ENCODE data around the gene GAA. TPM values are rescaled to one million over a fixed set of nuclear protein-coding genes. Genes with fewer than 3 reads are reported as not detected.

Gene GAA
- total and polyA plus RNA-seq, 2 of the 4 experiments (the other 2 are of a cell fraction): 2.2 to 14.8 TPM

DNA sequence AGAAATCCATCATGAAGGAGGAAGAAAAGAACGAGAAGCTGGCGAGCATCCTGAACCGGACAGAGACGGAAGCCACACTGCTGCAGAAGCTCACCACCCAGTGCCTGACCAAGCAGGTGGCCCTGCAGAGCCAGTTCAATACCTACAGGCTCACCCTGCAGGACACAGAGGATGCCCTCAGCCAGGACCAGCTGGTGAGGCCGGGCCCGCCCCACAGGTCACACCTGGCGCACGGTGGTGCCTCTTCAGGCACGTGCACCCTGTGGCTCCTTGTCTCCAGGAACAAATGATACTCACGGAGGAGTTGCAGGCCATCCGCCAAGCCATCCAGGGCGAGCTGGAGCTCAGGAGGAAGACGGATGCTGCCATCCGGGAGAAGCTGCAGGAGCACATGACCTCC is 19.8 kb upstream of the GAA start:
- dilution Hi-C loops (cut with HindIII; ENCODE audit: low sequenced_read_pairs, unreplicated experiment) (no loop called here), intact Hi-C loops (cut with micrococcal nuclease) (loop anchor here (5.0 to 10.0 kb wide), 2 partner anchors 74 to 173 kb away; no protein-coding TSS in a partner anchor), in situ Hi-C loops (cut with MboI; ENCODE audit: low sequenced_read_pairs) (no loop called here)
- no peak for TF ChIP-seq FOS (IDR thresholded peaks at IDR 0.05; ENCODE audit: low read depth, low read length)
- no peak for TF ChIP-seq POLR2A (IDR thresholded peaks at IDR 0.05; ENCODE audit: low read depth, low read length)
- no peak for TF ChIP-seq CEBPB (IDR thresholded peaks at IDR 0.05; ENCODE audit: low read depth, low read length)
- TF ChIP-seq, protein P1, sequence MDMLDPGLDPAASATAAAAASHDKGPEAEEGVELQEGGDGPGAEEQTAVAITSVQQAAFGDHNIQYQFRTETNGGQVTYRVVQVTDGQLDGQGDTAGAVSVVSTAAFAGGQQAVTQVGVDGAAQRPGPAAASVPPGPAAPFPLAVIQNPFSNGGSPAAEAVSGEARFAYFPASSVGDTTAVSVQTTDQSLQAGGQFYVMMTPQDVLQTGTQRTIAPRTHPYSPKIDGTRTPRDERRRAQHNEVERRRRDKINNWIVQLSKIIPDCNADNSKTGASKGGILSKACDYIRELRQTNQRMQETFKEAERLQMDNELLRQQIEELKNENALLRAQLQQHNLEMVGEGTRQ (IDR thresholded peaks at IDR 0.05; ENCODE audit: low read depth, low read length): no peak
- TF ChIP-seq NFE2L2 (IDR thresholded peaks at IDR 0.05; ENCODE audit: low read depth, low read length): no peak
- TF ChIP-seq BHLHE40 (IDR thresholded peaks at IDR 0.05; ENCODE audit: low read depth, low read length): no peak
- no peak for TF ChIP-seq MAZ (IDR thresholded peaks at IDR 0.05; ENCODE audit: borderline replicate concordance, low read depth, low read length)
- TF ChIP-seq RFX5 (IDR thresholded peaks at IDR 0.05; ENCODE audit: low read depth, low read length): no peak
- TF ChIP-seq, protein P2, sequence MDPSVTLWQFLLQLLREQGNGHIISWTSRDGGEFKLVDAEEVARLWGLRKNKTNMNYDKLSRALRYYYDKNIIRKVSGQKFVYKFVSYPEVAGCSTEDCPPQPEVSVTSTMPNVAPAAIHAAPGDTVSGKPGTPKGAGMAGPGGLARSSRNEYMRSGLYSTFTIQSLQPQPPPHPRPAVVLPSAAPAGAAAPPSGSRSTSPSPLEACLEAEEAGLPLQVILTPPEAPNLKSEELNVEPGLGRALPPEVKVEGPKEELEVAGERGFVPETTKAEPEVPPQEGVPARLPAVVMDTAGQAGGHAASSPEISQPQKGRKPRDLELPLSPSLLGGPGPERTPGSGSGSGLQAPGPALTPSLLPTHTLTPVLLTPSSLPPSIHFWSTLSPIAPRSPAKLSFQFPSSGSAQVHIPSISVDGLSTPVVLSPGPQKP (IDR thresholded peaks at IDR 0.05; ENCODE audit: borderline replicate concordance, low read depth, low read length): no peak
- no peak for TF ChIP-seq RCOR1 (IDR thresholded peaks at IDR 0.05; ENCODE audit: insufficient replicate concordance, low read length)
- no peak for TF ChIP-seq MXI1 (IDR thresholded peaks at IDR 0.05; ENCODE audit: borderline replicate concordance, low read depth, low read length)
- no peak for TF ChIP-seq MAFK (IDR thresholded peaks at IDR 0.05; ENCODE audit: low read depth, low read length)
- H4K5ac ChIP-seq (ENCODE audit: low read depth, low read length): no peak overlapping the region
- H3K4me1 ChIP-seq (ENCODE audit: control insufficient read depth, insufficient read depth, low read length): no peaks in the 10 kb centered on the region
- H3K36me3 ChIP-seq (ENCODE audit: control insufficient read depth, insufficient read depth, low read length): no peaks in the 10 kb centered on the region
- no peak overlapping the region for H2AK9ac ChIP-seq (replicated peaks; ENCODE audit: low read depth, low read length, poor library complexity)
- H3K14ac ChIP-seq (replicated peaks; ENCODE audit: low read depth, low read length): no peak overlapping the region
- H4K20me1 ChIP-seq (ENCODE audit: insufficient read depth, low read length): no peaks in the 10 kb centered on the region
- H3K9ac ChIP-seq (ENCODE audit: low read depth, low read length): no peak overlapping the region
- H3K56ac ChIP-seq (ENCODE audit: extremely low read depth, insufficient read depth, low read length): no peak overlapping the region
- H3K27ac ChIP-seq (ENCODE audit: insufficient read depth, low read length): no peak overlapping the region
- ChIA-PET POLR2A (ENCODE audit: unreplicated experiment) (no interaction called here), CTCF (interaction anchor here (0.7 to 2.7 kb wide), 3 partner anchors 10 to 20 kb away, joined by 3 to 14 read pairs (median 9); partner anchors contain the start of gene GAA)
- 0 out of 2 replicates have a peak, but pooled peaks cover under 1% of the 10 kb centered on the region for H3K27me3 ChIP-seq (ENCODE audit: control insufficient read depth, insufficient read depth, low read length)
- no peak overlapping the region for H3K23ac ChIP-seq (ENCODE audit: low read depth, low read length)
- H2AFZ ChIP-seq (replicated peaks; ENCODE audit: low read length, poor library complexity): peak overlapping the region; percentile 7
- H4K8ac ChIP-seq (ENCODE audit: low read depth in 2 of 2, low read length in 2 of 2): no peak overlapping the region
- no peak overlapping the region for H3K4ac ChIP-seq (ENCODE audit: low read depth, low read length)
- no peak overlapping the region for H2BK20ac ChIP-seq (ENCODE audit: low read depth, low read length)
- 89% methylated on average over 9 of the region's 14 CpGs; no CpG with 5 or more reads in 1 of the 2 experiments for WGBS, 2 experiments (ENCODE audit: extremely low coverage in 2 of 2, insufficient read length in 1 of 2)
- no peak overlapping the region for H3K18ac ChIP-seq (ENCODE audit: low read depth, low read length)
- H3K4me2 ChIP-seq (ENCODE audit: low read depth, low read length): no peak overlapping the region
- ATAC-seq (ENCODE audit: low read depth): no peak
- H2AK5ac ChIP-seq (ENCODE audit: low read depth, low read length): no peak overlapping the region
- BruUV-seq (replicated peaks): no TSS peak
- no peaks in the 10 kb centered on the region for H3K79me1 ChIP-seq (ENCODE audit: low read depth in 1 of 2, low read length in 2 of 2)
- no peaks in the 10 kb centered on the region for H3K9me1 ChIP-seq (ENCODE audit: insufficient read depth, low read length)
- no peak overlapping the region for H2BK15ac ChIP-seq (ENCODE audit: low read depth, low read length)
- no peak overlapping the region for H2BK5ac ChIP-seq (ENCODE audit: low read depth, low read length, poor library complexity, severe bottlenecking)
- no peak overlapping the region for H2BK120ac ChIP-seq (ENCODE audit: low read depth, low read length)
- no peaks in the 10 kb centered on the region for H3K9me3 ChIP-seq (ENCODE audit: control insufficient read depth, insufficient read depth, low read length)
- DNase-seq: no peak
- no peak overlapping the region for H3K4me3 ChIP-seq (ENCODE audit: insufficient read depth, low read depth, low read length)
- no peak overlapping the region for H4K91ac ChIP-seq (ENCODE audit: insufficient read depth, low read depth, low read length)
